Stimulated activated CD4-positive, alpha-beta T cell treated with anti-CD3 and anti-CD28 coated beads, Interleukin-4, amount 100 ng/mL, for 24 hours (primary cell): Measurements from ENCODE around the gene OR6S1.

ENCODE experiments used
- DNase-seq: peaks from one replicate; pipeline ENCODE4 v3.0.0-alpha.2; 2020

Gene OR6S1, protein sequence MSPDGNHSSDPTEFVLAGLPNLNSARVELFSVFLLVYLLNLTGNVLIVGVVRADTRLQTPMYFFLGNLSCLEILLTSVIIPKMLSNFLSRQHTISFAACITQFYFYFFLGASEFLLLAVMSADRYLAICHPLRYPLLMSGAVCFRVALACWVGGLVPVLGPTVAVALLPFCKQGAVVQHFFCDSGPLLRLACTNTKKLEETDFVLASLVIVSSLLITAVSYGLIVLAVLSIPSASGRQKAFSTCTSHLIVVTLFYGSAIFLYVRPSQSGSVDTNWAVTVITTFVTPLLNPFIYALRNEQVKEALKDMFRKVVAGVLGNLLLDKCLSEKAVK

DNA sequence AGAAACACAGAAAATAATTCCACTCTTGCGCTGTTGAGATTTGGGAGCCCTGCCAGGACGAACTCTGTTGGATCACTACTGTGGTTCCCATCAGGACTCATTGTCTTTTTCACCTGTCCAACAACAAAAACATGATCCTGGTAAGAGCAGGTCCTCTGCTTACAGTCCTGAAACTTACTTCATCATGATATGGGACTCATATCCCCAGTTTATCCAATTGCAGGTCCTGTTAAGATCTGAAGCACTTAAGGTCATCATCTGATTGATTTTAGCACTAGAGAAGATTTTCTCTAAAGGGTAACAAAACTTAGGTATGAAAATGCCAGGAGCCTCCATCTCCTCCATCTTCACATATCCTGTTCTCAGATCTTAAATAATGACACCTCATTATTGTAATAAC, at the start of gene OR6S1:
OR6S1 (minus strand) TSS at position 101 of the 400 bp plus-strand sequence; CDS start at position 101, 0 bp downstream.
- no peak for DNase-seq

DNA sequence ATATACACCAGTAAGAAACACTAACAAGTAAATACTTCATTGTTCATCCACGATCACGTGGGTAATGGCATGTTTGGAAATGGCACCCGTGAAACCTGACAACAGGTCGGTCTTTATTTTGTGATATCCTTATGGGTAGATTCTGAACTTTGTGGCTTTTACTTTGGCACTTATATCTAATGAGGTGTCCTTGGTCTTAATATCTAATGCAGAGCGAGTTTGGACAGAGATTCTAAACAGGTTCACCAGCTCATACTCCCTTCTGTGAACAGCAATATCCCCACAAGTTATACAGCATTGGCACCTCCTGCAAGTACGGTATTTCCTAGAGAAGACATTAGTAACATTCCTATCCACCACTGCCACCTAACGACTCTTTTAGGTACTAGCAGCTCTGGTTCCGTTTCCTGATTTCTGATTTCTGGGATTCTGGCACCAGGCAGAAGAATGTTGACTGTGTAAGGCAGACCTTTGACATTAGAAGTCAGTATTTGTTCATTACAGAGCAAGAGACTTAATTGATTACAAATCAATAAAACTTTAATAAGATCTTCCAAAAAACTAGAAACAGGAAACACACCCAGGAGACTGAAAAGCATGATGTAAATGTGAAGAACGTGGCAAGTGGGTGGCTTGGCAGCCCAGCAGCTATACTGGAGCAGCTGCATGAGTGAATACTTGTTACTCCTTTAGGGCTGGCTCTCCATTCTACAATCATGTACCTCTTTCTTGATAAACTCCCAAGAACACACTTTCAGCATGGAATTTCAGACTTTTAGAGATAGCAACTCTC, 49.6 kb upstream of the OR6S1 start:
- peak; percentile 55 for DNase-seq

DNA sequence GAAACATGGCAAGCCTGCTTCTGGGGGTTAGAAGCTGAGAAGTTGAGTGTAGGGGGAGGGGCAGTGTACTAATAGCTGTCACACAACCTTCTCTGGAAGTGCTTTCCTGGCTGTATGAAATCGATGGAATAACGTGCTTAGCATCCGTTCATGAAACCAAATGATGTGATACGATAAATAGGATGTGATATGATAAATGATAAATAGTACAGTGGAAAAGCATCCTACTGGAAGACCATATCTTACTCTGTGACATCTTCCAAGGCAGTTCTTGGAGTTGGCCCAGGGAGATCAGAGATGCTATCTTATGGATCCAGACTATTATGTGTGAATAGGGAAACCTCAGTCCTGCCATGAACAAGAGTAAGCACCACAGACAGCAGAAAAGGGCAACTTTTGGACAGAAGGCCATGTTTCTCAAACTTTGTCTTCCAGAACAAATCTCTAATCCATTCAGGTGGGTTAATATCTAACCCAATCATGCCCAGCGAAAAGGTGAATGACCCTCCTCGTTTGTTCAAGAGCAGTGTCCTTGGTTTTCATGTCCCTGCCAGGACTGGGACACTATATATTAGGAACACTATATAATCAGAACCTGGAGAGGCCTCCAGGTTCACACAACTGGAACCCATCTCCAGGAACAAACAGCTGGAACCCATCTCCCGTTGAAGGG, 46.8 kb upstream of the OR6S1 start, which contains the start of gene ANG:
ANG (plus strand) TSS at position 598 of the 673 bp plus-strand sequence. CDS start 4,801 bp downstream, outside the sequence.
- DNase-seq = no peak

DNA sequence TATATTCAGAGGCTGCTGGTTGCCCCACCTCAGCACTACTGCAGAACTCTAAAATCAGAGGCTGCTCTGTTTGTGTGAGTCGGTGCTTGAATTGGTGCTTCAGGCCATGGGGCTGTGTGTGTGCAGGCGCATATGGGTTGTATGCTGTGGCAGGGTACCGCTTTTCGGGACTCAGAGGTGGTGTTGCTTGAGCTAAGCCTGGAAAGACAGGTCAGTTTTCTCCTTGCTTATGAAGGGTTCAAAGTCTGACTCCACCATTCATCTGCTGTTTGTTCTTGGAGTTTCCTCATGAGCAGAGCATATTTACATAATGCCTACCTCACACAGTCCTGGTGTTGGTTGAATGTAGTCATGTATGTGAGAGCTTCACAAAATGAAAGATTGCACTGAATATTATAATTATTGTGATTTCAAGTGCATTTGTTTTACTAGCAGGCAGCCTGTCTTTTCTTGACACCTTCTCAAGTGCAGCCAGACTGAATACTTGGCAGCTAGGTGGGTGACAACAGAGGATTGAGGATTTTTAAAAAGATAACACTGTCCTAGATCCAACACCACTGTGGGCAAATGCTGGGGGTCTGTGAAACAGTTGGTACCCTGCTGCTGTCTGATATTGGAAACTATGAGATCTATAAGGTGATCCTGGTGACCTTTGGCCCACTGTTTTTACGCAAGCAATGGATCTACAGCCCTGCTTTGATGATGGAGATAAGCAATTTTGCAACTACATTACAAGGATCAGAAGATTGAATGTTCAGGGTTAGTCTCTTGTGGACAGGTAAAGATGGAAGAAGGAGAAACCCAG, 46.1 kb upstream of the OR6S1 start:
- DNase-seq = no peak

DNA sequence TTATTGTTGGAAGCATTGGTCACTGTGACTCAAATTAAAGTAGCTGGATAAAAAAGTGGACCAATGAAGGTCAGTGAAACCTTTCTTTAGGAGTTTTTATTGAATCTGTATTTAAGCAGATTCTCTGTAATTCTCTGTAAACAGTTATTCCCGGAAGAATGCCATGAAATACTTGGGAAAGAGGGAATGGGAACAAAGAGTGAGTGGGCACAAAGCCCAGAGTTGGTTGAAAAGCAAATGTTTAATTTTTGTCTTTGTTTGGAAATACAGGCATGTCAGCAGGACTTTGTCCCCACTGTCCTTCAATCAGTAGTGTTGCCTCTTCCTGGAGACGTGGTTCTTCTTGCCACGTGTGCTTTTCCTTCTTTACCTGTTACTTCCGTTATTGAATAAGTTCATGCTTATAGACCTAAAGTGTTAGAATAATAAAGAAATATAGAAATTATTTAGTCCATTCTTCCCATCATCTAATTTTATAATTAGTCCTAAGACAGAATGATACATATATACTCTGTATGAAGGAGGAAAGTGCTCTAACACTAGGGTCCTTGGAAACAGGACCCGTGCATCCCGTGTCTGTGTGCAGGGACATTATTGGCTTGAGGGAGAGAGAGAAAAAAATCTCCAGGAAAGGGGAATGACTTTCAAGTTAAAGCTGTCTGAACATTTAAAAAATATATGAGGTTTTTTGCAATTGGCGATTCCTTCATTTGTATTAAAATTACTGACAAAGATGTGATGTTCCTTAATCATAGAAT, 45.1 kb upstream of the OR6S1 start:
- no peak for DNase-seq

DNA sequence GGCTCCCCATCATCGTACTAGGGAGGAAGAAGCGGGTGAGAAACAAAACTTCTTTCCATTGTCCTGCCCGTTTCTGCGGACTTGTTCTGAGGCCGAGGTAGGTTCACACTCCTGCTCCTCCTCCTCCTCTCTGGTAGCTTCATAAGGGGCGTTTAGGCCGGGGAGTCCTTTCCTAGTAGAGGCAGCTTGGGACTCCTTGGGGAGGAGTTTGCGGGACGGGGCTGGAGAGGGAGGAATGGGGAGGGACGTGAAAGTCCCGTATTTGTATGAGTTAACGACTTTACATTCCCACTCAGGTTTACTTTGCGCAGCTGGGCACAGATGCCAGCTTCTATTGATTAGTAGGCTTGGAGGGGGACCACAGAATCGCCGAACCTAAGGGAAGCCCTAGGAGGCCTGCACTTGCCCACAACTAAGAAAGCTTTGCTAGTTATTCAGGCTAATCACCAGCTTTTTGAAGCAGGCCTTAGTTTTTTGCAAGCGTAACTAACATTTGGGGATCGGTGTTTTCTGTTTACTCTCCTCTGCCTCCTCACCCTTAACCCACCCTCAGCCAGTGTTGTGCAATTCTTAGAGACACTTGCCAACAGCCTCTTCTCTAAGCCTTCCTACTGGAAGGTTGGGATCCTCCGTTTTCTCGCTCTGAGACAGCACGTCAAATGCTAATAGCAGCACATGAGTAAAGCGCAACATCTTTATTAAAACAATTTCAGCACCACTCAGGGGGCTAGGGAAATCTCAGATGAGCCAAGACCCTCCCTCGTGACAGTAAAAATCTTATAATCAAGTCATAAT, 43.4 kb upstream of the OR6S1 start:
- no peak for DNase-seq

DNA sequence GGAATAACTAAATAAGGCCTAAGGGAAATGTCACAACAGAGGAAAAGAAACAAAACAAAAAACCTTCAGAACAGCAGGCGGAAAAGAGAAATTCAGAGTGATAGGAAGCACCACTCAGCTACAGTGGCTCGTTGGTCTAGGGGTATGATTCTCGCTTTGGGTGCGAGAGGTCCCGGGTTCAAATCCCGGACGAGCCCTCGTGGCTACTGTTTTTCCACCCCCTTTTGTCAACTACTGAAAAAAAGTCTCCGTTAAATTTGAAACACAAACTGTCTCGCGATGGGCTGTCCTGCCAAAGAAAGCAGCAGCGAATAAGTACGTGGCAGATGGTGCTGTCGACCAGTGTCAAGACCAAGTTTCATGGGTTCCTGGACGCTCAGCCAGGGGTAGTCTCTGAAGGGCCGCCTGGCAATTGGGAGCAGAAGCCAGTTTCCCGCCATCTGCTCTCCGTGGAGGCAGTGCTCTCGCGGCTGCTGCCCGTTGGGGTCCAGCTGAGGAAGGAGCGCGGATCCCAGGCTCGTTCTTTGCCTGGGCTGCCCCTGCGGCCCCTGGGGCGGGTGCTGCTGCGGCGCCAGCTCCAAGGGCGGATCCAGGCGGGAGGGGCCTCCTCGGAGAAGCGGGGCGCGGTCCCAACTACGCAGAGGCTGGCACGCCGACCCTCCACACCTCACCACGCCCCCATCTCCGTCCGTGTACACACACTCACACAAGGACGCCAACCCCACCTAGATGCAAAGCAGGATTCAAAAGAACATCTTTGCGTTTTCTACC, 42.6 kb upstream of the OR6S1 start, which contains the start of gene RNASE4:
RNASE4 (plus strand) TSS at position 670 of the 771 bp plus-strand sequence. CDS start 14,812 bp downstream, outside the sequence.
- DNase-seq = peak; percentile 83

DNA sequence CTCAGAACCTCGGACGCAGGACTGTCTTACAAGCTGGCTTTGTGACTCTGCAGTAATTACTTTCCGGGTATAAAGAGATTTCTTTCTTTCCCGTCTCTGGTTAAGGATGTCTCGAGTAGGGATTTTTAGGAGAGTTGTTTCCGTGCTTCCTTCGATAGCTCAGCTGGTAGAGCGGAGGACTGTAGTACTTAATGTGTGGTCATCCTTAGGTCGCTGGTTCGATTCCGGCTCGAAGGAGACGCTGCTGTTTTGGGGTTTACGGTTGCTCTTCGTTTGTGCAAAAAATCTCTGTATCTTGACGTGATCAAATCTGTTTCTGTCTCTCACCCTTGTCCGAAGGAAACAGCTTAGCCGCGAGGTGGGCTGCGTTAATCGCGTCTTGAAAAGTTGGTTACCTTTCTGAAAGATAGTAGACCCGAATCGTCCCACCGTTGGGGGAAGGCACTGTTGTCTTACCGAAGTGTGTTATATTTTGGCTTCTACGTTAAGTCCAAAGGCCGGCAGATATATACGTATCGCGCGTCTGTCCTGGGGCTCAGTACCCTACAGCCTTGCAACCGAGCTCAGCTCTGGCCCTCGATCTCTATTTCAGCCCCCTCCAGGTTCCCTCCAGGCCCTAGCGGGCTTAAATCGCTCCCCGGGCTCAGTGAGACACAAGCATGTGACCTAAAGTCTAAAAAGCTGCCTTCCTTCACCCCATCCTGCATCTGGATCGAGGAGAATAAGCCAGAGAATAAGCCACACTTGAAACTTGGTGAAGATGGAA, 41.8 kb upstream of the OR6S1 start:
- peak; percentile 89 for DNase-seq

DNA sequence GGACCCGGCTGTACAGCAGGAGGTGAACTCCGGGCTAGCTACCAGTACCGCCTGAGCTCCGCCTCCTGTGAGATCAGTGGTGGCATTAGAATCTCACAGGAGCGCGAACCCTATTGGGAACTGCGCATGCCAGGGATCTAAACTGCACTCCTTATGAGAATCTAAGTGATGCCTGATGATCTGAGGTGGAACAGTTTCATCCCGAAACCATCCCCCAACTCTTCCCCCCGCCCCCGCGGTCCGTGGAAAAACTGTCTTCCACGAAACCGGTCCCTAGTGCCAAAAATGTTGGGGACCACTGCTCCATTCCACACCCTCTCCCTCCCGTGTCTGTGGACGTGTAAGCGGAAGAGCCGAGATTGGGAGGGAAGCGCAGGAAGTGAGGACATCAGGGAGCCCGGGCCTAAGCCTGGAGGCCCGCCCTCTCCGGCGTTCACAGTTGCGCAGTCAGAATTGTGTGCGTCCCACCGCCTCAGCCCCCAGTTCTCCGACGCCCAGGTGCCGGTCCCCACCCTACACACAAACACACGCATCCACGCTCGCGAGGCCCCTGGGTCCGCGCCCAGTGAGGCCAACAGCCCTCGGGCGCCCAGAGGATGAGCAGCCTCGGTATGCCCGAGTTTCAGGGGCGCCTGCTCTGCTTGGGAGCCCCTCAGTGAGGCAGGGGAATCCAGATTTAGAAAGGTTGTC, 41.1 kb upstream of the OR6S1 start:
- DNase-seq = peak; percentile 80

DNA sequence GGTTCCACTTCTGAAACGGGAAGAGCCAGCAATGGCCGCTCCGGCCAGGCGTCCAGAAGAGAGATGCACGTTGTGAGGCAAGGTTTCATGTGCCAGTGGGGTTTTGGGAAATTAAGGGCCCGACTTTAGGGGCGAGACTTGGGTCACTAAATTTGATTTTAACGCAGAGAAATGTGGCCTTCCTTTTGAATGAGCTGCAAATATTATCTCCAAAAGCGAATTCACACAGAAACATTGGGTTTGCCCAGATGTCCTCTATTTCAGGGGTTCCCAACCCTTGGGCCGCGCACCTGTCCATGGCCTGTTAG, 40.6 kb upstream of the OR6S1 start:
- DNase-seq = no peak

DNA sequence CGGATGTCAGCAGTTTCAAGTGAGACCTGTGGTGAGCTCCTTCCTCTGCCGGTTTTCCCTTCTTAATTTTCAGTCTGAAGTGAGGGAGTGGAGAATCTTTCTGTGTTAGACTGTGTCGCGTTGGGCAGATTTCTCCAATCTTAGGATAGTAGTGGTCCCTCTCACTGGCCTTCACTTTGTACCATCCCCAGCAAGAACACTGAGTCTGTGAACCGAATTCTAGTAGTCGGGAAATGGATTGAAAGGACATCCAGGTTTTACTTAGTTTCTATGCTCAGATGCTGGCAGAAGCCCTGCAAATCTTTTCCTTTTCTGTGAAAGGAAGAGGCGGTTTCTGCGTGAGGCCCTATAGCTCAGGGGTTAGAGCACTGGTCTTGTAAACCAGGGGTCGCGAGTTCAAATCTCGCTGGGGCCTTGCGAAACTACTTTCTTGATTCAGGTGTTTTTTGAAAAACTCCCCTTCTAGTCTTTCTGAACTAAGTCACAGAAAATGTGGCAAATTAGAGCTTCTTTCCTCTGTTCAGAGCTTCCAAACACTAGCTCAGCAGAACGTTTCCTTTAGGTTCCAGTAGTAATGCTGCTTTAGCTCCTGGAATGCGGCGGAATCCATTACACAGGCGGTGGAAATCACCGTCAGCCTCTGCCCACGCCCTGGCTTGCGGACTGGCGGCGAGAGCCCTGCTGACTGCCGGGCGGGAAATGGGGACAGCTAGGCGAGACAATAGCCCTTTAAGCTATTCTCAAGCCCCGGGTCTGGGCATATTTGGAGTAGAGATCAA, 40.0 kb upstream of the OR6S1 start:
- DNase-seq = peak; percentile 89

DNA sequence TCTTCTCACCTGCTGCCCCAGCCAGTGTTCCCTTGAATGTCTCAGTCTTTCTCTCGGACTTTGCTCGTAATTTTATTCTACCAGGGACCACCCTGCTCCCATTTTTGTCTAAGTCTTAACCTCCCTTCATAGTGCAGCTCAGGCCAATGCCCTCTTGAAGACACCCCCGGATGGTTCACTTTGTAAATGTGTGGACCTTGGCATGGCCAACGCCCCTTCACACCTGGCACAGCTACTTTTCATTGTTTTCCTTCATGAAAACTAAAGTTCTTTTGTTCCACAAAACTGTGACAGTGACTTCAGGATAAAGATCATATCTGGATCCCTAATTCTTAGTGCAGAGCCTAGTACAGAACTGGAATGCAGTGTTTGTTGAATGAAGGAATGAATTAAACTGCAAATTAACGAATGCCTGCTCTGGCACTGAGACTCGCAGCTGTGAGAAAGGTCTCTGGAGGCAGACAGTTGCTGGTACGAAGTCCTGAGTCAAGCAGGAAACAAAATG, 39.4 kb upstream of the OR6S1 start:
- no peak for DNase-seq

DNA sequence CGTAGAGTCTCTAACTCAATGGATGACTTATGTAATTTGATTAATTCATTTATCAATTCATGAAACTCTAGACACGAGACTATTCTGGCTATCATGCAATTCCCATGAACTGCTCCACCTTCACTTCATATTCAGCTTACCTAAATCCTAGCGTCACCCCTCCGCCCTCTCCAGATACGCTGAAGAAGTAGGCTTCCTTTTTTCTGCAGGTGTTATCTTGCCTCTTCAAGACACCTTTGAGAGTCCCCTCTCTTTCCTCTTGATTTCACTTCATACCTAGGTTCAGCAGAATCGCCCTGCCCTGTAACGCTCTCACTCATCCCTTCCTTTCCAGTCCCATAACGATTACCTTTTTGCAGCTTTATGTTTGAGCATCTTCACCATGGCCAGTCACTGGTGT, 38.9 kb upstream of the OR6S1 start:
- no peak for DNase-seq

DNA sequence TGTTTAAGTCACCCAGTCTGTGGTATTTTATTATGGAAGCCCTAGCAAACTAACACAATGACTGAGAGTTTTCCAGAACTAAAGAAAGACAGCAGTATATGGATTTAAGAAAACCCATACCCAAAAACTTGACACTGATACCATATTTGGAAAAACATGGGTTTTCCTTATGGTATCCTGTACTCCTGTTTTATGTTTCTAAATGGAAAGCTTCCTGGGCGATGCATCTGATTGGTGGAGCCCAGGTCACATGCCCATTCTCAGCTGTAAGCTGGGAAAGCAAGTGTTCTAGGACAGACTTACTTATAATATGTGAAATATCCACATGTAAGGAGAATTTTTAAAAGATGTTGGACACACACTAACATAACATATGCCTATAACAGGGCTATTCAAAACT, 38.4 kb upstream of the OR6S1 start:
- no peak for DNase-seq

DNA sequence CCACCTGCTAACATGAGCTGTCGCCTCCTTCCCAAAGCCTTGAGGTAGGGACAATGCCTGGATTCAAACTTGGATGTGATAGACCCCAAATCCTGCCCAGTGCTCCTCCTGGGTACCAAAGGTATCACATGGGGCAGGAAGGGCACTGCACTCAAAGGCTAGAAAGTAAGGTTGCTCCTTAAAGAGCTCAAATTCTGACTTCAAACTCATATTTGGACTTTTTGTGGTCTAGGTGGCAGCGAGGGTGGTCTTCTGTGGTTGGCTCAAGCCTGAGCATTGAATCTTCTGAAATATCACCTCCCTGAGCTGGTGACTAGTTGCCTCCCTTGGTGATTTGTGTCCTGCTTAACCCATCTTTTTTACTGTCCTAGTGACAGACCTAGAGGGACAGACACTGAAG, 34.6 kb upstream of the OR6S1 start:
- DNase-seq = no peak

DNA sequence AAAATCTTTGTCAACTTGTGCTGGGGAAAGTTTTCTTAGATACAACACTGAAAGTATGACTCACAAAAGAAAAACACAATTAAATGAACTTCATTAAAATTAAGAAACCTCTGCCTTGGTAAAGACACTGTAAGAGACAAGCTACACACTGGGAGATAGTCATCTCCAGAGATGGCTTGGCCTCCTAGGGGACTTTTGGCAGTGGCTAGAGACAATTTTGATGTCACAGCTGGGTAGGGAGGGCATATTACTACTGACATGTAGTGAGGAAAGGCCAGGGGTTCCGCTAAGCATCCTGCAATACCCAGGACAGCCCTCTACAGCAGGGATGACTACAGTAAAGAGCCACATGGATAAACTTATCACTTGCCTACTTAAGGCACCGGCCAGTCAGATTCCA, 34.2 kb upstream of the OR6S1 start:
- no peak for DNase-seq

DNA sequence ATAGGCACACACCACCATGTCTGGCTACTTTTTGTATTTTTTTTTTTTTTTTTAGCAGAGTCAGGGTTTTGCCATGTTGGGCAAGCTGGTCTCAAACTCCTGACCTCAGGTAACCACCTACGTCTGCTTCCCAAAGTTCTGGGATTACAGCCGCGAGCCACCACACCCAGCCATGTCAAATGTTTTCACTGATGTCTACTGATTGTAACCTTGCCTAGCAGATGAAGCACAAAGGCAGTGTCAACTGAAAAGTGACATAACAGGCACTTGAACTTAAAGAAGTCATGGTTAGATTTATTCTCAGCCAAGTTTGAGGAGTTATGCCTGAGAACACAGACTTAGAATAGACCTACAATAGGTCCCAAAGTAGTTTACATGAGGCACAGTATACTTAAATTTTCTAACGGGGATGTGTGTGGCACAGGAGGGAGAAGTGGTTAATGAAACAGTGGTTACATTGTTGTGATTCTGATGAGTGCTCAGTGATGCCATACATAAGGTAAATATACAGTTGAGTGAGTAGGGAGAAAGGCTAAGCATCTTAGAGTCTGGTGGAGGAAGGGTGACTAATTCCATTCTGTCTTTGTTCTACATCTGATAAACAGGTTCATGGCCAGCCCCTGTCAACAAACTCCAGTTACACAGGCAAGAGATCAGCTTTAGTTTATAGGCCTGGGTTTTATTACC, 30.2 kb upstream of the OR6S1 start:
- DNase-seq = no peak
